AG10803 (cell line): ENCODE results near the gene SHROOM3.

Source experiments
- DNase-seq: peaks from one replicate; pipeline ENCODE4 v3.0.0; 2010; ENCODE audit warnings: low read depth
- H3K4me3 ChIP-seq: 2 replicates; pipeline ENCODE4 v1.5.1; 2011; ENCODE audit warnings: mild to moderate bottlenecking, low read length, control low read depth
- TF ChIP-seq, protein P1 (sequence below): conservative IDR thresholded peaks from 2 replicates; pipeline ENCODE4 v1.5.1; 2011; ENCODE audit warnings: mild to moderate bottlenecking, low read length, control low read depth, inconsistent platforms

Gene SHROOM3

GRCh38 chr4:76677571-76678326 lies 242.7 kb downstream of the SHROOM3 start:
- TF ChIP-seq, protein P1, sequence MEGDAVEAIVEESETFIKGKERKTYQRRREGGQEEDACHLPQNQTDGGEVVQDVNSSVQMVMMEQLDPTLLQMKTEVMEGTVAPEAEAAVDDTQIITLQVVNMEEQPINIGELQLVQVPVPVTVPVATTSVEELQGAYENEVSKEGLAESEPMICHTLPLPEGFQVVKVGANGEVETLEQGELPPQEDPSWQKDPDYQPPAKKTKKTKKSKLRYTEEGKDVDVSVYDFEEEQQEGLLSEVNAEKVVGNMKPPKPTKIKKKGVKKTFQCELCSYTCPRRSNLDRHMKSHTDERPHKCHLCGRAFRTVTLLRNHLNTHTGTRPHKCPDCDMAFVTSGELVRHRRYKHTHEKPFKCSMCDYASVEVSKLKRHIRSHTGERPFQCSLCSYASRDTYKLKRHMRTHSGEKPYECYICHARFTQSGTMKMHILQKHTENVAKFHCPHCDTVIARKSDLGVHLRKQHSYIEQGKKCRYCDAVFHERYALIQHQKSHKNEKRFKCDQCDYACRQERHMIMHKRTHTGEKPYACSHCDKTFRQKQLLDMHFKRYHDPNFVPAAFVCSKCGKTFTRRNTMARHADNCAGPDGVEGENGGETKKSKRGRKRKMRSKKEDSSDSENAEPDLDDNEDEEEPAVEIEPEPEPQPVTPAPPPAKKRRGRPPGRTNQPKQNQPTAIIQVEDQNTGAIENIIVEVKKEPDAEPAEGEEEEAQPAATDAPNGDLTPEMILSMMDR = no peak
- no peak for DNase-seq
- no peak overlapping the region for H3K4me3 ChIP-seq

GRCh38 chr4:76679691-76680090 lies 244.7 kb downstream of the SHROOM3 start:
- no peak for DNase-seq
- TF ChIP-seq, protein P1 = no peak
- no peak overlapping the region for H3K4me3 ChIP-seq

GRCh38 chr4:76680952-76681351 lies 245.9 kb downstream of the SHROOM3 start:
- no peak for DNase-seq
- TF ChIP-seq, protein P1 = no peak
- no peak overlapping the region for H3K4me3 ChIP-seq

- TF ChIP-seq, protein P1 = no peak
- peak; percentile 28 for DNase-seq
- H3K4me3 ChIP-seq = no peak overlapping the region
Measured at GRCh38 chr4:76681996-76682395, 247.0 kb downstream of the SHROOM3 start.

- no peak for DNase-seq
- TF ChIP-seq, protein P1 = no peak
- no peak overlapping the region for H3K4me3 ChIP-seq
Measured at GRCh38 chr4:76683144-76683543, 248.1 kb downstream of the SHROOM3 start.

GRCh38 chr4:76687746-76688448 lies 252.9 kb downstream of the SHROOM3 start:
- no peak for DNase-seq
- H3K4me3 ChIP-seq = no peak overlapping the region
- TF ChIP-seq, protein P1 = no peak
